Activated naive CD4-positive, alpha-beta T cell treated with anti-CD3 and anti-CD28 coated beads, Interleukin-2, amount 50 U/mL, for 72 hours (primary cell): ENCODE results near the gene AATF. TPM values are rescaled to one million over a fixed set of nuclear protein-coding genes. Genes with fewer than 3 reads are reported as not detected.
A peak's percentile ranks its signal among the peaks of the same experiment; 100 is the strongest.

Source experiments
- ATAC-seq, 2 donors: fragments of 150-1000 bp; cut with Tn5 transposase; 2 replicates each; pipeline ENCODE4 v1.10.0; 2021; ENCODE audit warnings: mild to moderate bottlenecking in 2 of 2, moderate library complexity in 2 of 2
- DNase-seq, 2 donors: peaks; one replicate each; pipeline ENCODE4 v3.0.0; 2021 to 2022; ENCODE audit warnings: low spot score in 2 of 2
- H3K27ac Mint-ChIP-seq, 2 donors: one replicate each; pipeline ENCODE4 v1.8.0; 2022; ENCODE audit warnings: mild to moderate bottlenecking in 2 of 2, mixed read lengths in 2 of 2
- H3K36me3 Mint-ChIP-seq, 2 donors: one replicate each; pipeline ENCODE4 v1.8.0; 2022; ENCODE audit warnings: mixed read lengths in 2 of 2
- H3K9me3 Mint-ChIP-seq, 2 donors: one replicate each; pipeline ENCODE4 v1.8.0; 2022; ENCODE audit warnings: mixed read lengths in 2 of 2
- total RNA-seq, 2 donors: library from RNA; stranded (reverse); gene quantifications; one replicate each; pipeline ENCODE4 v1.2.3, GENCODE V29; 2022

Gene AATF
- total RNA-seq, 2 donors from 2014 or later: 49.9 to 80.1 TPM

DNA sequence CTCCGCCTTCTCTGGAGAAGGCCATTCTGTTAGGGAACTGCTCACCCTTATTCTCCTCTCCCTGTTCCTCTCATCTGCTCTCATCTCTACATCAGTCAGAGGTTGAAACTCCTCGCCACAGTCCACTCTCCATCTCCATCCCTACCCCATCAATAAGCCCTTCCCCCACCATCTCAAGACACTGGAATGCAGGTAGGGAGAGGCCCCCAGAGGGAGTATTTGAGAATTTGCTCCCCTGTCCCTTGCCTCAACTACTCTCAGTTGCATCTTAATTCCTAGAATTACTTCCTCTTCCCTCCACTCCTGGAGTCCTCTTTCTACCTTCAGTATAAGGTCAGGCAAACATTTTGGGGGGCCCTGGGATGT is 2.0 kb upstream of the AATF start:
- H3K9me3 Mint-ChIP-seq: peaks cover 0 to 2% of the 10 kb centered on the region in 2 donors
- peaks cover 27 to 28% of the 10 kb centered on the region in 2 donors for H3K36me3 Mint-ChIP-seq
- DNase-seq (no peak), ATAC-seq (no peak)
- no peak overlapping the region for H3K27ac Mint-ChIP-seq

- H3K36me3 Mint-ChIP-seq: peaks cover 38 to 41% of the 10 kb centered on the region in 2 donors
- peaks cover 0 to 2% of the 10 kb centered on the region in 2 donors for H3K9me3 Mint-ChIP-seq
- DNase-seq (no peak), ATAC-seq (peak; percentile 2 to 56)
- H3K27ac Mint-ChIP-seq: peak overlapping the region; percentile 90 to 99
These were observed 635 bp upstream of the AATF start for GRCh38 chr17:36947922-36948716.

- Mint-ChIP-seq H3K36me3 (peaks cover 47 to 48% of the 10 kb centered on the region in 2 donors), H3K27ac (peak overlapping the region; percentile 85 to 90), H3K9me3 (peaks cover 0 to 2% of the 10 kb centered on the region in 2 donors)
- no peak for ATAC-seq
- DNase-seq: no peak
These were observed 740 bp downstream of the AATF start for GRCh38 chr17:36949461-36949927.

- DNase-seq: no peak
- Mint-ChIP-seq H3K36me3 (peaks cover 49 to 50% of the 10 kb centered on the region in 2 donors), H3K9me3 (peaks cover 0 to 2% of the 10 kb centered on the region in 2 donors), H3K27ac (peak overlapping the region in 1 of 2 donors; percentile 90)
- no peak for ATAC-seq
These were observed 1.3 kb downstream of the AATF start for GRCh38 chr17:36950027-36950426.

DNA sequence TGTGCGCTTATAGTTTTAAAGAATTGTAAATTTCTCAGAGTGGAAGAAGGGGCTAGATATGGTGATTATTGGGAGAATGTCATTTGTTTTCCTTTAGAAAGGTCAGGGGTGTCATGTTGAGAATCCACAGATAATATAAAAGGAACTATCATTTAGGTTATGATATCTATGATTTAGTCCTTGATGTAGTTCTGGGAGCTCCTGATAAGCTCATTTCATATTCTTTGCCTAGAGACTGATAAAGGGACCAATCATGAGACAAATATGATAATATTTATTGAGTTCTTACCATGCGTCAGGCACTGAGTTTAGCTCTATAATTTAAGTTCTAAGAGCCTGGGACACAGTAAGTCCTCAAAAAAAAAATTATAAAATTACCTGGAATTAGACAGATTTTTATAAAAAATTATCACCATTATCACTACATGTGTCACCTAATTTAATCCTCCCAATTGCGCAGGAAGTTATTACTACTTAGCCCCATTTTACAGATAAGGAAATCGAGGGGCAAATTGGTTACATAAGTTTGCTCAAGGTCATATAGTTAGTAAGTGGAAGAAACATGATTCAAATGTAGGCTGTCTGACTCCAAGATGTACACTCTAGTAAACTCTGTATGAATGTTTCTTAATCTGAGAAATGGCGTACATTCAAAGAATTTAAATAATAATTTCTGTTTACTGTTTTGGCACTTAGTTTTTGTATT is 2.5 kb downstream of the AATF start:
- H3K36me3 Mint-ChIP-seq: peaks cover 49 to 55% of the 10 kb centered on the region in 2 donors
- no peak for ATAC-seq
- peaks cover 0 to 2% of the 10 kb centered on the region in 2 donors for H3K9me3 Mint-ChIP-seq

DNA sequence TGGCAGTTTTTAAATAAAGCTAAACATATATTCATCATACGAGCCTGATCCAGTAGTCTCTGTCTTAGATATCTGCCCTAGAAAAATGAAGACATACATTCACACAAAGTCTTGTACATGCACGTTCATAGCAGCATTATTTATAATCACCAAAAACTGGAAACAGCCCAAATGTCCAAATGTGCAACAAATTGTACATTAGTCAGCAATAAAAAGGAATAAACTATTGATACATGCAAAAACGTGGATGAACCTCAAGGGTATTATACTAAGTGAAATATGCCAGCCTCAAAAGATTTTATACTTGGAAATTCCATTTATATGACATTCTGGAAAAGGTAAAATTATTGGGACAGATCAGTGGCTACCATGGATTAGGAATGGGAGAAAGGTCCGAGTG is 22.8 kb downstream of the AATF start:
- Mint-ChIP-seq H3K9me3 (no peaks in the 10 kb centered on the region), H3K36me3 (peaks cover 13 to 31% of the 10 kb centered on the region in 2 donors), H3K27ac (no peak overlapping the region)
- no peak for DNase-seq
- no peak for ATAC-seq

More for the DNA sequence above, 2.5 kb downstream of the AATF start:
- no peak overlapping the region for H3K27ac Mint-ChIP-seq
- no peak for DNase-seq

- Mint-ChIP-seq H3K36me3 (peaks cover 13 to 27% of the 10 kb centered on the region in 2 donors), H3K27ac (no peak overlapping the region), H3K9me3 (no peaks in the 10 kb centered on the region)
- DNase-seq (no peak), ATAC-seq (no peak)
These were observed 23.5 kb downstream of the AATF start for GRCh38 chr17:36972186-36972700.

- DNase-seq (no peak), ATAC-seq (no peak)
- peaks cover 13 to 21% of the 10 kb centered on the region in 2 donors for H3K36me3 Mint-ChIP-seq
- no peaks in the 10 kb centered on the region for H3K9me3 Mint-ChIP-seq
- H3K27ac Mint-ChIP-seq: peak overlapping the region in 1 of 2 donors; percentile 32
These were observed 24.2 kb downstream of the AATF start for GRCh38 chr17:36972905-36973304.

GRCh38 chr17:36975922-36976515 is 27.3 kb downstream of the AATF start:
- no peak for ATAC-seq
- H3K9me3 Mint-ChIP-seq: no peaks in the 10 kb centered on the region
- DNase-seq: no peak
- no peaks in the 10 kb centered on the region for H3K36me3 Mint-ChIP-seq
- no peak overlapping the region for H3K27ac Mint-ChIP-seq

DNA sequence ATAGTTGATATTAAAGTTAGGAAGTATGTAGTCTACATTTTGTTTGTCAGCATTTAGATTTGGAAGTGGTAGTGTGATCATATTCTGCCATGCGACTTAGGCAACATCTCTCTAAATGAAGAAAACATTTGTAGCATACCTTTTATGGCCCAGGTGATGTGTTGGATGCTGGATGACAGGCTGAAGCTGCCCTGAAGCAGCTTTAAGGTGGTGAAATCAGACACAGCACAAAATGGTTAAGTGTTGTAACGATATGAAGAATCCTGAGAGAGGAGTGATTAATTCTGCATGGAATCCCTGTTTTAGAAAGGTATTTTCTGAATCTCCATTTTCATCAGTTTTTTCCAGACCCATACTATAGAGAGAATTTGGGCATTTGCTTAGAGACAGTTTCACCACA is 28.3 kb downstream of the AATF start:
- DNase-seq (no peak), ATAC-seq (no peak)
- Mint-ChIP-seq H3K27ac (no peak overlapping the region), H3K9me3 (no peaks in the 10 kb centered on the region), H3K36me3 (peaks cover 0 to 8% of the 10 kb centered on the region in 2 donors)

GRCh38 chr17:36977568-36977967 is 28.8 kb downstream of the AATF start:
- ATAC-seq (no peak), DNase-seq (no peak)
- Mint-ChIP-seq H3K36me3 (peaks cover 0 to 9% of the 10 kb centered on the region in 2 donors), H3K27ac (no peak overlapping the region), H3K9me3 (no peaks in the 10 kb centered on the region)

DNA sequence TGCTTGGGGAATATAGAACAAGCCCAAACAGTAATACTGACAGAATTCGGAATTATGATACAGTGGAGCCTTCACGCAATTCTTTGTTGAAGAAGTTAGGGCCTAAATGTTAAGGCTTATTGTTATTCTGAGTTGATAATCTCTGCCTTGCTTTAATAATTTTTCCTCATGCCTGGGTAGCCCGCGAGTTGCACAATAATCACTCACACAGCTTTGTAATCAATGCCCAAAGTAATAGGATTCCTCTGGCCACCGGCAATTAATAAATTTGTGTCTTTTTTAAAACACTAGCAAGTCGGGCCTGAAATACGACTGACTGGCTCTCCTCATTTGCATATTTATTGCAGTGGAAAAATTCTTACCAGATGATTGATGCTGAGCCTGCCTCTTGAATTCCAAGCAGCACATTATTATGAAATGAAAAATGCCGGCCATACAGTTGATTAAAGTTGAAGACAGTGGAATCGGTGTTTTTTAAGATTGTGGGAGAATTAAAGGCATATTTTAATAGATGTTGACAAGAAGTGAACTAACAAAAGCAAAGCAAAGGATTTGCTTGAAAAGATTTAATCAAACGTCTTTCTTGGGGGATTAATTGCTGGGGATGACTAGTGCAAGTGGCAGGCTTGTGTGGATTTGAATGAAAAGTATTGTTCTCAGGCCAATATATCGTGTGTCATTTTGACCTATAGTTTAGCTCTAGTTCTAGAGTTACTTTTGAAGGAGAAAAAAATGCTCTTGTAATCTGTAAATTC is 30.2 kb downstream of the AATF start:
- H3K36me3 Mint-ChIP-seq: peaks cover 0 to 9% of the 10 kb centered on the region in 2 donors
- no peaks in the 10 kb centered on the region for H3K9me3 Mint-ChIP-seq
- ATAC-seq: no peak
- H3K27ac Mint-ChIP-seq: no peak overlapping the region
- no peak for DNase-seq

DNA sequence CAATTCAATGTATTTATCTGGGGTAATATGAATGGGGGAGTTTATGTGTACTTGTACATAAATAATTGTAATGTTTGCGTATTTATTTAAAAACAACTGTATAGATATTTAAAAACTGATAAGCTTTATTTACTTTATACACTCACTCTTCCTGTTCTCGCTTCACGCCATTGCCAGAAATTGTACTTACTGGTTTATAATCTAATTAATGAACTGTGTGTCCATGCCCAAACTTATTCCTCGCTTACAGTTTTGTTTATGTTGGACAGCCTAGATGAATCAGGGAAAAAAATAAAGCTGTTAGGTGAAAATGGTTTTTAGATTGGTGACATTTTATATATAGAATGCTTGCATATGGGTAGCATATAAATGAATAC is 30.8 kb downstream of the AATF start:
- DNase-seq (no peak), ATAC-seq (no peak)
- no peak overlapping the region for H3K27ac Mint-ChIP-seq
- peaks cover 0 to 9% of the 10 kb centered on the region in 2 donors for H3K36me3 Mint-ChIP-seq
- no peaks in the 10 kb centered on the region for H3K9me3 Mint-ChIP-seq

GRCh38 chr17:36980280-36980761 is 31.6 kb downstream of the AATF start:
- Mint-ChIP-seq H3K9me3 (no peaks in the 10 kb centered on the region), H3K27ac (no peak overlapping the region), H3K36me3 (peaks cover 0 to 9% of the 10 kb centered on the region in 2 donors)
- no peak for ATAC-seq
- no peak for DNase-seq

DNA sequence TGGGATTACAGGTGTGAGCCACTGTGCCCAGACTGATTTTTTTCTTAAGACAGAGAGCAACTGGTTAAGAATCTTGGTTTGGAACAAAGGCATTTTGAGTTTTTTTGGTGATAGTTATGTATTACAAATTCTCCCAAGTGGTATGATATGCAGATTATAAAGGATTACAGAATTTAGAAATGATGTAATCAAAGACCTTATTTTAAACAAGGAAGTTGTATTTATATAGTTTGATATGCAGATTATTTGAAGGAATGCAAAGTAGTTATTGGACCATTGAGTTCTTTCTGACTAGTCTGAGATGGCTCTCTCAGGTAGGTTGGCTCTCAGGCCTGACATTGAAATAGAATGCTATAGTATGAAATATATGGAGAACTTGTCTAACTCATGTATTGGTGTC is 34.9 kb downstream of the AATF start:
- ATAC-seq (no peak), DNase-seq (no peak)
- peaks cover 6 to 14% of the 10 kb centered on the region in 2 donors for H3K36me3 Mint-ChIP-seq
- H3K9me3 Mint-ChIP-seq: no peaks in the 10 kb centered on the region
- peak overlapping the region in 1 of 2 donors; percentile 2 for H3K27ac Mint-ChIP-seq

DNA sequence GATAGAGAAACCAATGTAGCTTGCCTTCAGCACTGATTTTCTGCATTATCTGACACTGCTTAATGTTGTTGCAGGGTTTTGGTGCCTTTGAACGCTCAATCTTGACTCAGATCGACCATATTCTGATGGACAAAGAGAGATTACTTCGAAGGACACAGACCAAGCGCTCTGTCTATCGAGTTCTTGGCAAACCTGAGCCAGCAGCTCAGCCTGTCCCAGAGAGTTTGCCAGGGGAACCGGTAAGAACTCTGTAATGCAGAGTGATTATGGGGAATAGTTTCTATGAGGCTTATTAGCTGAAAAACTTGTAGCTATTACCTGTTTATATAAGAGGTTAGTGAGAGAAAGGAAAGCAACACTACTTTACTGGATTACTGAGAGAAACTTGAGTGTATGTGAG is 40.4 kb downstream of the AATF start:
- DNase-seq: no peak
- H3K36me3 Mint-ChIP-seq: peaks cover 12 to 24% of the 10 kb centered on the region in 2 donors
- no peak overlapping the region for H3K27ac Mint-ChIP-seq
- H3K9me3 Mint-ChIP-seq: no peaks in the 10 kb centered on the region
- ATAC-seq: no peak
